Type B pancreatic cell (in vitro differentiated cells): Measurements from ENCODE around the gene LSM2. TPM values are rescaled to one million over a fixed set of nuclear protein-coding genes. Genes with fewer than 3 reads are reported as not detected.

ENCODE experiments used
- DNase-seq: peaks from one replicate; pipeline ENCODE4 v3.0.0; 2021; ENCODE audit warnings: mixed read lengths; ENCODE audit not compliant: unreplicated experiment; ENCODE audit errors: extremely low spot score
- H3K27ac Mint-ChIP-seq: 2 replicates; pipeline ENCODE4 v1.8.0; 2021; ENCODE audit warnings: mild to moderate bottlenecking, mixed read lengths
- H3K27me3 Mint-ChIP-seq: 2 replicates; pipeline ENCODE4 v1.8.0; 2021; ENCODE audit warnings: mixed read lengths
- H3K36me3 Mint-ChIP-seq: 2 replicates; pipeline ENCODE4 v1.8.0; 2021; ENCODE audit warnings: mixed read lengths
- H3K4me1 Mint-ChIP-seq: one replicate; pipeline ENCODE4 v1.8.0; 2021; ENCODE audit warnings: mixed read lengths; ENCODE audit not compliant: unreplicated experiment
- H3K4me3 Mint-ChIP-seq: 2 replicates; pipeline ENCODE4 v1.8.0; 2021; ENCODE audit warnings: mild to moderate bottlenecking, mixed read lengths
- H3K9me3 Mint-ChIP-seq: 2 replicates; pipeline ENCODE4 v1.8.0; 2021; ENCODE audit warnings: mixed read lengths
- CTCF ChIP-seq: fragments of 200-600 bp; sonication (generic); conservative IDR thresholded peaks from 2 replicates; pipeline ENCODE4 v1.5.0; 2021; ENCODE audit warnings: antibody characterized with exemption, mild to moderate bottlenecking
- total RNA-seq: library from RNA; stranded (reverse); gene quantifications from 2 replicates; pipeline ENCODE4 v1.2.1, GENCODE V29; 2021; ENCODE audit warnings: low replicate concordance

LSM2 gene
- total RNA-seq, 1 donor from 2014 or later, result 74.5 TPM

- DNase-seq, result no peak
- Mint-ChIP-seq H3K4me3 (no peak overlapping the region), H3K27ac (no peak overlapping the region), H3K27me3 (no peaks in the 10 kb centered on the region), H3K4me1 (peaks cover 10% of the 10 kb centered on the region), H3K36me3 (peaks cover 5% of the 10 kb centered on the region), H3K9me3 (no peaks in the 10 kb centered on the region)
- no peak for TF ChIP-seq CTCF
Measured at GRCh38 chr6:31768363-31769257, 38.2 kb downstream of the LSM2 start.

GRCh38 chr6:31767096-31767645, 39.6 kb downstream of the LSM2 start:
- Mint-ChIP-seq H3K27me3 (no peaks in the 10 kb centered on the region), H3K27ac (no peak overlapping the region), H3K4me3 (no peak overlapping the region), H3K36me3 (peaks cover 10% of the 10 kb centered on the region), H3K4me1 (peaks cover 16% of the 10 kb centered on the region), H3K9me3 (no peaks in the 10 kb centered on the region)
- DNase-seq, result no peak
- no peak for TF ChIP-seq CTCF

GRCh38 chr6:31765910-31766794, 40.6 kb downstream of the LSM2 start:
- H3K4me3 Mint-ChIP-seq, result peak overlapping the region; percentile 61
- peaks cover 16% of the 10 kb centered on the region for H3K36me3 Mint-ChIP-seq
- no peak for TF ChIP-seq CTCF

DNA sequence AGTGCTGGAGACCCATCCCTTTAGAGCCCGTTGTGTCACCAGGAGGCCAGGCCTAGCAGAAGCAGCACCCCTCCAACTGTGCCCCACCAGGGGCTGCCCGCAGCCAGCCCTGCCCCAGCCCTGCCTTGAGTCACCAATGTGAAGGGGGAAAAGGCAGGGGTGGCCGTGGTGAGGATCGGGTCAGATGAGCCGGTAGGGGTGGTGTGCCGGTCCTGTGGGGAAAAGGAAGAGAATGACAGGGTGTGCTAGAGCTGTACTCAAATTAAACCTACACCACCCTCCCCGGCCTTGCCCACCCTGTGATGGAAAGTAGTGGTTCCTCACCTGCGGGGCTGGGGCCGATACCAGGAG, 41.2 kb downstream of the LSM2 start:
- no peak for DNase-seq

More at GRCh38 chr6:31765910-31766794, 40.6 kb downstream of the LSM2 start:
- Mint-ChIP-seq H3K4me1 (peaks cover 16% of the 10 kb centered on the region), H3K27ac (no peak overlapping the region), H3K9me3 (no peaks in the 10 kb centered on the region), H3K27me3 (no peaks in the 10 kb centered on the region)
- no peak for DNase-seq

More for the DNA sequence above, 41.2 kb downstream of the LSM2 start:
- no peak for TF ChIP-seq CTCF
- peaks cover 21% of the 10 kb centered on the region for H3K36me3 Mint-ChIP-seq
- no peak overlapping the region for H3K27ac Mint-ChIP-seq
- H3K27me3 Mint-ChIP-seq, result no peaks in the 10 kb centered on the region
- peaks cover 16% of the 10 kb centered on the region for H3K4me1 Mint-ChIP-seq
- no peaks in the 10 kb centered on the region for H3K9me3 Mint-ChIP-seq
- no peak overlapping the region for H3K4me3 Mint-ChIP-seq
